ENCODE data around the gene DUSP5. TPM values are rescaled to one million over a fixed set of nuclear protein-coding genes. Genes with fewer than 3 reads are reported as not detected.
A peak's percentile ranks its signal among the peaks of the same experiment; 100 is the strongest.

Gene DUSP5
- total and polyA plus RNA-seq, 2 of the 4 experiments (the other 2 are of a cell fraction), result 42.1 to 48.1 TPM

DNA sequence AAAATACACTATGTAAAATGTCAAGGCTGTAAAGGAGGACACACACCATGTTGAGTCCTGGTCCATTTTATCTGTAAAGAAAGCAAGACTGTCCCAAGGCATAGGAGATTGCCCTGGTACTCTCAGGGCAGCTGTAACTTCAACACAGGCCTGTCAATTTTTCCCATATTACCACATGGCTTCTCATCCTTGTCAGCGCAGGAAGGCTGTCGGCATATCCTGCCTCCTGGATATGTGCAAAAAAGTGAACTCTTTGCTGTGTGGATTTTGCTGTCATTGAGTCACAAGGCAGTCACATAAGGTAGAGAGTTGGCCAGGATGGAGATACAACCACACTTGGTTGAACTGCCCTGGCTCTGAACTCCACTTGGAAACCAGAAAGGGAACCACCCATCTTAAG is 8.7 kb downstream of the DUSP5 start:
- Histone ChIP-seq H3K27ac (ENCODE audit: insufficient read depth, low read length) (no peak overlapping the region), H2AK5ac (ENCODE audit: low read depth, low read length) (no peak overlapping the region), H3K4me3 (ENCODE audit: insufficient read depth, low read depth, low read length) (no peak overlapping the region), H2BK15ac (ENCODE audit: low read depth, low read length) (no peak overlapping the region), H3K18ac (ENCODE audit: low read depth, low read length) (no peak overlapping the region), H3K14ac (replicated peaks; ENCODE audit: low read depth, low read length) (no peak overlapping the region), H3K56ac (ENCODE audit: extremely low read depth, insufficient read depth, low read length) (no peak overlapping the region), H4K5ac (ENCODE audit: low read depth, low read length) (0 out of 2 replicates have a peak overlapping the region, but pooled peaks have one; percentile 20), H2BK20ac (ENCODE audit: low read depth, low read length) (no peak overlapping the region), H3K9me3 (ENCODE audit: control insufficient read depth, insufficient read depth, low read length) (no peaks in the 10 kb centered on the region), H2BK120ac (ENCODE audit: low read depth, low read length) (no peak overlapping the region), H3K4me1 (ENCODE audit: control insufficient read depth, insufficient read depth, low read length) (peaks cover 21% of the 10 kb centered on the region), H4K20me1 (ENCODE audit: insufficient read depth, low read length) (peaks cover 73% of the 10 kb centered on the region), H3K36me3 (ENCODE audit: control insufficient read depth, insufficient read depth, low read length) (peaks cover 59% of the 10 kb centered on the region), H2AK9ac (replicated peaks; ENCODE audit: low read depth, low read length, poor library complexity) (no peak overlapping the region), H3K27me3 (ENCODE audit: control insufficient read depth, insufficient read depth, low read length) (no peaks in the 10 kb centered on the region), H3K4me2 (ENCODE audit: low read depth, low read length) (no peak overlapping the region), H3K9ac (ENCODE audit: low read depth, low read length) (no peak overlapping the region), H2AFZ (replicated peaks; ENCODE audit: low read length, poor library complexity) (no peak overlapping the region), H3K9me1 (ENCODE audit: insufficient read depth, low read length) (peaks cover 34% of the 10 kb centered on the region), H4K91ac (ENCODE audit: insufficient read depth, low read depth, low read length) (no peak overlapping the region), H4K8ac (ENCODE audit: low read depth in 2 of 2, low read length in 2 of 2) (no peak overlapping the region), H3K79me1 (ENCODE audit: low read depth in 1 of 2, low read length in 2 of 2) (peaks cover 53 to 96% of the 10 kb centered on the region in 2 experiments), H3K4ac (ENCODE audit: low read depth, low read length) (no peak overlapping the region), H2BK5ac (ENCODE audit: low read depth, low read length, poor library complexity, severe bottlenecking) (no peak overlapping the region), H3K23ac (ENCODE audit: low read depth, low read length) (no peak overlapping the region)
- in situ Hi-C loops (cut with MboI; ENCODE audit: low sequenced_read_pairs), result no loop called here
- intact Hi-C loops (cut with micrococcal nuclease), result no loop called here
- ChIA-PET POLR2A (ENCODE audit: unreplicated experiment) (no interaction called here), CTCF (no interaction called here)
- dilution Hi-C loops (cut with HindIII; ENCODE audit: low sequenced_read_pairs, unreplicated experiment), result no loop called here
- BruUV-seq (replicated peaks), result no TSS peak
- DNase-seq (no peak), ATAC-seq (ENCODE audit: low read depth) (no peak)
- WGBS, 2 experiments (ENCODE audit: extremely low coverage in 2 of 2, insufficient read length in 1 of 2), result no CpG with 5 or more reads among the region's 2 CpGs
- TF ChIP-seq FOS (IDR thresholded peaks at IDR 0.05; ENCODE audit: low read depth, low read length), result no peak
- 0 out of 2 replicates have a peak, but pooled peaks have one; percentile 66 for TF ChIP-seq CHD1 (IDR thresholded peaks at IDR 0.05; ENCODE audit: low read depth, low read length)
